Right ventricle myocardium inferior (tissue), 1 donor: ENCODE measurements around the gene CRYBG1. TPM values are rescaled to one million over a fixed set of nuclear protein-coding genes. Genes with fewer than 3 reads are reported as not detected.
"Not testable (repeated sequence)": the region's sequence is repeated elsewhere in the genome, so short reads cannot be mapped to it uniquely, and the experiment has no call there.

ENCODE experiments used
- ATAC-seq: fragments of 200-7000 bp; cut with Tn5 transposase; one replicate; pipeline ENCODE4 v1.9.1; 2020; ENCODE audit warnings: mild to moderate bottlenecking, moderate library complexity
- DNase-seq: peaks from one replicate; pipeline ENCODE4 v3.0.0; 2021; ENCODE audit errors: missing footprints
- intact Hi-C: fragments of 100-400 bp; cut with DNase I; formaldehyde crosslinking; loops from one replicate; pipeline ENCODE4 v1.11.0; 2022
- total RNA-seq: library from RNA; stranded (reverse); fragmentation: NEBNext Ultra II Directional; extraction: Animal tissue kit (Norgen Biotek cat#: 25700); gene quantifications from one replicate; pipeline ENCODE4 v1.2.1, GENCODE V29; 2021
- donor health status: DM: no; HTN: yes; CAD: no; lungs with severe emphysema.

Gene CRYBG1
- total RNA-seq, 1 donor from 2014 or later: 1.8 TPM

DNA sequence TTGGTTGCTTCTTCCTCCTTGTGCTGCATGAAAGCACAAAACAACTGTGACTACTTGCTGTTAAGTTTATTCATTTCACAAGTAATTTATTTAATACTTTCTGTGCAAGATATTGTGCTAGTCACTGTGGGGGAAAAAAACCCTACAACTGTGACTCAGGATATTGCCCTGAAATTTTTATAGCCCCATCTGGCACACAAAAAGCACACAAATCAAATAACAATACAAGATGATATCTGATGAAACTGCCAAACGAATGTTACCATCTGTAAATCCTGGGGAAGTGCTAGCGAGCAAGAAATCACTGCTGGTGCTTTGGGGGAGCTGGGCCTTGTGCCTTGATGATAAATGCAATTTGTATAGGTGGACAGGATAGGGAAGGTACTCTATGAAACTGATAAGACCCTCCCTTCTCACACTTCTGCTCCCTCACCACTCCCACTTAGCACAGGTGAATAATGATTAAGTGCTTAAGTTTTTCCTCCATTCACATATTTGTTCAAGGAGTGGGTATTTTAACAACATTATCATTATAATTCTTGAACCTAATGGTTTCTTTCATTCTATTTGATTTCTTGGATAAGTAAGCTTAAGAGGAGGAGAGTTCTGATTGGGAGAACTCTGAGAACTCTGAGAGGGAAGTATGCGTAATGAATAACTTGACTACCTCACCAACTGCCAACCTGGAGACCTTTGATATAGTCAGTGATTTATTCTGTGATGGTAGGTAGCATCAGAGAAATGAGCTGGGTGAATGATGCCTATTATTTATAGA, 153.5 kb downstream of the CRYBG1 start:
- intact Hi-C loops: loop anchor here (10.0 kb wide), 1 partner anchor 69 kb away; no protein-coding TSS in a partner anchor

GRCh38 chr6:106514583-106514885, 154.0 kb downstream of the CRYBG1 start:
- intact Hi-C loops: loop anchor here (10.0 kb wide), 1 partner anchor 70 kb away; no protein-coding TSS in a partner anchor
- ATAC-seq (no peak), DNase-seq (no peak)

More for the DNA sequence above, 153.5 kb downstream of the CRYBG1 start:
- ATAC-seq (no peak), DNase-seq (no peak)

GRCh38 chr6:106515582-106515981, 155.1 kb downstream of the CRYBG1 start:
- intact Hi-C loops: loop anchor here (10.0 kb wide), 1 partner anchor 71 kb away; no protein-coding TSS in a partner anchor
- not testable (repeated sequence) for DNase-seq, ATAC-seq

DNA sequence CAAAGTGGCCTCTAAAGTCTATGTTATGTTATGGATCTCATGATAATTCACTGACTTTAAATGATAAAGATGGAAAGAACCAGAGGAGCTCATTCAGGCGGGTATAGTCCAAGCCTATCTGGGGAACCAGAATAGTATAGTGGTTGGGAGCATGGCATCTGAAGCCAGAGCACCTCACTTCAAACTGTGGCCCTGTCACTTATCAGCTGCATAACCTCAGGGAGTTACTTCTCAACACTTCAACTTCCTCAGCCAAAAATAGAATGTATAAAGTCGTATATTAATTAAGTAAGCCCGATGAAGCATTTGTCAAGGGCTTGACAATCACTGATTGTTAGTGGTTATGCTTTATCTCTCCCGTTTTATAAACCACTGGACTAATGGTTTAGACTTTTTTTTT, 156.1 kb downstream of the CRYBG1 start:
- intact Hi-C loops: loop anchor here (10.0 kb wide), 1 partner anchor 72 kb away; no protein-coding TSS in a partner anchor
- DNase-seq (no peak), ATAC-seq (no peak)

GRCh38 chr6:106517706-106518105, 157.2 kb downstream of the CRYBG1 start:
- DNase-seq (no peak), ATAC-seq (no peak)
- intact Hi-C loops: loop anchor here (10.0 kb wide), 1 partner anchor 73 kb away; no protein-coding TSS in a partner anchor

DNA sequence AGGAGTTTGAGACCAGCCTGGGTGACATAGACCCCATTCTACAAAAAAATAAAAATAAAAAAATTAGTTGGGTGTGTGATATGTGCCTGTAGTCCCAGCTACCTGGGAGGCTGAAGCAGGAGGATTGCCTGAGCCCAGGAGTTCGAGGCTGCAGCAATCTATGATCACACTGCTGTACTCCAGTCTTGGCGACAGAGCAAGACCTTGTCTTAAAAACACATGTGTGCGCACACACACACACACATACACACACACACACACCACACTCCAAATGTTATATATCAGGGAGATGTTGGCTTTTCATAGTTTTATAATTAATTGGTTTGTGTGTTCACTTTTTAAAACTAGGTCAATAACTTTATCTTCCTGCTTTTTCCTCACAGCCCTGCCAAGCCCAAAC, 158.2 kb downstream of the CRYBG1 start:
- DNase-seq (no peak), ATAC-seq (no peak)
- intact Hi-C loops: loop anchor here (10.0 kb wide), 1 partner anchor 74 kb away; no protein-coding TSS in a partner anchor

- intact Hi-C loops: loop anchor here (10.0 kb wide), 1 partner anchor 75 kb away; no protein-coding TSS in a partner anchor
Observed at GRCh38 chr6:106519460-106520394, 159.2 kb downstream of the CRYBG1 start.

GRCh38 chr6:106520711-106521401, 160.3 kb downstream of the CRYBG1 start:
- no peak for ATAC-seq
- intact Hi-C loops: no loop called here
- DNase-seq: peak; percentile 78

More at GRCh38 chr6:106519460-106520394, 159.2 kb downstream of the CRYBG1 start:
- peak; percentile 70 for ATAC-seq
- peak; percentile 72 for DNase-seq

GRCh38 chr6:106522562-106523250, 162.2 kb downstream of the CRYBG1 start:
- ATAC-seq: no peak

DNA sequence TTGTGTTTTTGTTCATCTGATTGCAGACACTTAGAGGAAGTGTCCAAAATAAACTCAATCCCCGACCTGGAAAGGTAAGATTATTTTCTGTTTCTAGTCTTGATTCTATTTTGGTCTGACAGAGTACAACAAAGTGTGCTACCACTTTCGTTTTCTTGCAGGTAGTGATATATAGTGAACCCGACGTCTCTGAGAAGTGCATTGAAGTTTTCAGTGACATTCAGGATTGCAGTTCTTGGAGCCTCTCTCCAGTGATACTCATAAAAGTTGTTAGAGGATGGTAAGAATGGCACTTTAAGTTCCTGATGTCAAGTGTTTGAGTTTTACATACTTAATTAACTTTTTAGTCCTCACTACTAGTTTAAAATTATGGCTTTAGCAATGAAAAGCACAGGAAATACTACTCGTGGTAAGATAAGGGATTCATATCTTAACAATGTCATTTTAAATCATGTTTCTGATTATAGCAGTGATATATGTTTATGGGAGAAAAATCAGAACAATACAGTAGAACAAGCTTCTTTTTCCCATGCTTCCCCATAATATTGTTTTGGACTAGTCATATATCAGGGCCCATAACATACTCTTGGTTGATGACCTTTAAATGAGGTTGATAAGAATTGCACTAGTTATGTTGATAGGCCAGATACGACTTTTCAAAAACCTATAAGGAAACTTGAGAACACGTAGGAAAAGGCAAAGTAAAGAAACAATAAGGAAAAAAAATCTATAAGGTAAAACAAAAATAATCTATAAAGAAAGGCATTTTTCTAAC, 164.8 kb downstream of the CRYBG1 start:
- intact Hi-C loops: no loop called here
- ATAC-seq: no peak

More at GRCh38 chr6:106522562-106523250, 162.2 kb downstream of the CRYBG1 start:
- no peak for DNase-seq
- intact Hi-C loops: no loop called here

GRCh38 chr6:106525882-106526275, 165.4 kb downstream of the CRYBG1 start:
- intact Hi-C loops: no loop called here
- ATAC-seq: no peak
- no peak for DNase-seq

More for the DNA sequence above, 164.8 kb downstream of the CRYBG1 start:
- no peak for DNase-seq

DNA sequence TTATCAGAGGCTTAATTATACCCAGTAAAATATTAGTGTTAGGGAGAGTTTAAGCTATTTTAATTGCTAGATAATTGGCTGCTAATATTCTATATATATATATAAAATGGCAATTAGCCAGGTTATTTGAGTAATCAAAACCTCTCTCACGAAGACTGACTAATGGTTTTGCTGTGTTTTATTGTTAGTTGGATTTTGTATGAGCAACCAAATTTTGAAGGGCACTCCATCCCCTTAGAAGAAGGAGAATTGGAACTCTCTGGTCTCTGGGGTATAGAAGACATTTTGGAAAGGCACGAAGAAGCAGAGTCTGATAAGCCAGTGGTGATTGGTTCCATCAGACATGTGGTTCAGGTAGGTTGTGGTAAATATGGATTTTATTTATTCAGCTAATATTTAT, 166.6 kb downstream of the CRYBG1 start:
- ATAC-seq: no peak
- DNase-seq: no peak
- intact Hi-C loops: no loop called here

GRCh38 chr6:106527979-106528378, 167.5 kb downstream of the CRYBG1 start:
- DNase-seq: no peak
- intact Hi-C loops: no loop called here
- ATAC-seq: no peak

DNA sequence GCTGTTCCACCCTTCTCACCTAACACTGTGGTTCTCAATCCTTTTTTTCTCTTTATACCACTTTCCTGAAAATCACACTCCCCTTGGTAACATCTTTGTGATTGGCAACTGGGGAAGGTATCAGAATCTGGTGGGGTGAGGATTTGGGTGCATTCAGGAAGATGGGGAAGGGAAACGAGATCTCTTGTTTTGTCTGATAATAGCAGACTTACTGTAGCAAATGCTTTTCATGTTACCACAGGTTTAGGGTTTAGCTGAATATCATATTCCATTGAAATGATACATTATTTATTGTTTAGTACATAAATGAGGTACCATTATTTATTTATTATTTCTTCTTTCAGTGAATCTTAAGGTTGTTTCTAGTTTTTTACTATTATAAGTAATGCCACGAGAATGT, 168.0 kb downstream of the CRYBG1 start:
- DNase-seq: no peak
- no peak for ATAC-seq
- intact Hi-C loops: no loop called here

DNA sequence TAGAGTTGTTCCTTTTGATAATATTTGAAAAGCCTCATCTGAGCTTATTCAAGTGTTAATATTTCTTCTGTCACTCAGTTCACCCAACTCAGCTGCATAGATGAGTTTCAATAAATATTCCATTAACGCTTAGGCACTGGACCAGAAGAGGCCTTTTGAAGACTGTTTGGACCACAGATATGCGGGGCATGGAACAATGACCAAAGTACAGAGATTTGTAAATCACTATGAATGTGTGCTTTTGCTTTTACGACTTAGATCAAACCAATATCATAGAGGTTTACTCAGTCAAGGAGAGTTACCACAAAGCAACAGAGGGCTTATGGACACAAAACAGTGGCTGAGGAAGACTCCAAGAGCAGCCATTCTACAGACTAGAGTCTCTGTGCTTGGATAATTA, 168.9 kb downstream of the CRYBG1 start:
- no peak for DNase-seq
- ATAC-seq: no peak
- intact Hi-C loops: no loop called here

- ATAC-seq: no peak
- intact Hi-C loops: no loop called here
- no peak for DNase-seq
Observed at GRCh38 chr6:106530026-106530425, 169.5 kb downstream of the CRYBG1 start.

DNA sequence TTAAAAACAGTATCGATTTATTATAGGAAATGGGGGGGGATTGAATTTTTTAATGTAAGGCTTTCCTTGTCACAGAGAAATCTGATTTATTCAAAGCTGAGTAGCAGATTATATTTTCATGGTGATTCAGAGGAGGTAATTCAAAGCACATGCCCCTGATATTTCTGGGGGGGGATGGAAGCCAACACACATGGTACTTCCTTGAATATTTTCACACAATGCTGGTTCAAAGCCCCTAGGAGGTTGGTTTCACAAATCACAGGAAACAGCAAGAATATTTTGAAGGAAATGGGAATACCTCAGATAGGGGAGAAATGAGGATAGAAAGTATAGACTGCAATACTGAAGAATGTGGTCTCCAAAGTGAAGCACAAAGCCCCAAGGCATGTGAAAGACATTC, 170.0 kb downstream of the CRYBG1 start:
- DNase-seq (no peak), ATAC-seq (no peak)
- intact Hi-C loops: no loop called here

GRCh38 chr6:106533054-106533453, 172.5 kb downstream of the CRYBG1 start:
- intact Hi-C loops: no loop called here
- ATAC-seq: no peak

More at GRCh38 chr6:106533054-106533453, 172.5 kb downstream of the CRYBG1 start:
- no peak for DNase-seq
